Measurements from ENCODE around the gene MDH2.

DNA sequence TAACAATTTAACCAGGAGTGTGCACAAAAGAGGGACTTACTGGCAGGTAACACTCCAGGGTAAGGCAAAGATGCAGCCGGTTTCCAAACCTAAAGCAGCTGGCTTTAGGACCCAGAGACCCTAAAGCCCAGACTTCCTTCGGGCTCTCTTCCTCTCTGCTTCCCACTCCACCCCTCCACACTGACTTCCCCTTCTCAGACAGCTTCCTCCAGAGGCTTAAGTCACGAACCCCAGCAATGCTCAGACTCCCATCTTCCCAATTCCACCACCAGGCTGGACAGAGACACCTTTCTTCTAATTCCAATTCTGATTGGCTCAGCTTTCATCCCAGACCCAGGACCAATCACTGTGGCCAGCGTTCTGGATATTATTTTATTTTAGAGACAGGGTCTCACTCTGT lies 24.9 kb upstream of the MDH2 start:
- TF ChIP-seq PPARA (CRISPR knock-in tag; IDR thresholded peaks at IDR 0.05; ENCODE audit: borderline replicate concordance) (no peak), ARNTL (CRISPR knock-in tag; IDR thresholded peaks at IDR 0.05; ENCODE audit: borderline replicate concordance, low read depth) (no peak), ZFP30 (CRISPR knock-in tag; IDR thresholded peaks at IDR 0.05) (no peak), PATZ1 (CRISPR knock-in tag; IDR thresholded peaks at IDR 0.05; ENCODE audit: borderline replicate concordance) (no peak), RARB (CRISPR knock-in tag; IDR thresholded peaks at IDR 0.05) (no peak), ZC3H10 (CRISPR knock-in tag; IDR thresholded peaks at IDR 0.05) (no peak), ZNF8 (CRISPR knock-in tag; IDR thresholded peaks at IDR 0.05) (no peak)
- TF ChIP-seq, protein P1, sequence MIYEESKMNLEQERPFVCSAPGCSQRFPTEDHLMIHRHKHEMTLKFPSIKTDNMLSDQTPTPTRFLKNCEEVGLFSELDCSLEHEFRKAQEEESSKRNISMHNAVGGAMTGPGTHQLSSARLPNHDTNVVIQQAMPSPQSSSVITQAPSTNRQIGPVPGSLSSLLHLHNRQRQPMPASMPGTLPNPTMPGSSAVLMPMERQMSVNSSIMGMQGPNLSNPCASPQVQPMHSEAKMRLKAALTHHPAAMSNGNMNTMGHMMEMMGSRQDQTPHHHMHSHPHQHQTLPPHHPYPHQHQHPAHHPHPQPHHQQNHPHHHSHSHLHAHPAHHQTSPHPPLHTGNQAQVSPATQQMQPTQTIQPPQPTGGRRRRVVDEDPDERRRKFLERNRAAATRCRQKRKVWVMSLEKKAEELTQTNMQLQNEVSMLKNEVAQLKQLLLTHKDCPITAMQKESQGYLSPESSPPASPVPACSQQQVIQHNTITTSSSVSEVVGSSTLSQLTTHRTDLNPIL (CRISPR knock-in tag; IDR thresholded peaks at IDR 0.05; ENCODE audit: low read depth), result no peak

All from SK-N-SH treated with all-trans-retinoic acid at 6 μM for 48 hours (cell line).